ENCODE results near the gene STYXL2. TPM values are rescaled to one million over a fixed set of nuclear protein-coding genes. Genes with fewer than 3 reads are reported as not detected.

Gene STYXL2
- total RNA-seq, 2 donors from 2014 or later, result 0.07 to 0.24 TPM

DNA sequence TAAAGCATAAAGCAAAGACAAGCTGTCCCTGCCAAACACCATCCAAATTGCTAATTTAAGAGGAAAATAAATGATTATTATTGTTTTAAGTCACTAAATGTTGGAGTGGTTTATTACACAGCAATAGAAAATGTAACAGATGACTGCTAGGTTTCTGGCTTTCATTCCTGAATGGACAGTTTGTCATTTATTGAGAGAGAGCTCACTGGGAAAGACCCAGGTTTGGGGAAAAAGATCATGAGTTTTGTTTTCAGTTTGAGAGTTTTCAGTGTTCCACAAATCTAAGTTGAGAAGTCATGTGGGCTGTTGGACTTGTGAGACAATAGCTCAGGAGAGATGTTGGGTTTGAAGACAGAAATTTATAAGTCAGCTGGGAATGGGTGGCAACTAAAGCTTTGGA is 9.1 kb upstream of the STYXL2 start:
- no peaks in the 10 kb centered on the region for H3K27me3 Mint-ChIP-seq (ENCODE audit: low read depth)
- H3K4me1 Mint-ChIP-seq (ENCODE audit: low read depth), result peaks cover 19% of the 10 kb centered on the region
- H3K4me3 Mint-ChIP-seq, result no peak overlapping the region
- no peak for DNase-seq
- no peaks in the 10 kb centered on the region for H3K9me3 Mint-ChIP-seq
- H3K27ac Mint-ChIP-seq, result no peak overlapping the region
- ATAC-seq (replicated peaks in 1 of 2), result peak in 1 of 2 donors; percentile 49
- H3K36me3 Mint-ChIP-seq (ENCODE audit: insufficient read depth in 2 of 2), result no peaks in the 10 kb centered on the region

DNA sequence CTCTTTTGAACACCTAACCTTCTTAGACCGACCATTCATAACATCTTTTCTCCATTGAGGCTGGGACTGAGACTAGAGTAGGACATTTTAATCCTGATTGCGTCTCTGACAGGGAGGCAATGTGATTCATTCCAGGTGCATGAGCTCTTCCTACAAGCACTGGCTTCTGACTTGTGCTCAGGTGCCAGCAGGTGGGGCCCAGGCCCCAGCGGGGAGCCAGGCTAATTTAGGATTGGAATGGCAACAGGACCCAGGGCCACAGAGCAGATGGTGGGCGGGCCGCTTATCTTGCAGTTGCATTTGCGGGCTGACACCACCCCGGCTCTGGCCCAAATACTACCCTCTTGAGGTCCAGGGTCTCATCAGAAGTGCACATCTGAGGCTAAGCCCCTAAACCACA is 7.8 kb upstream of the STYXL2 start:
- H3K9me3 Mint-ChIP-seq, result no peaks in the 10 kb centered on the region
- ATAC-seq (replicated peaks in 1 of 2), result no peak
- H3K36me3 Mint-ChIP-seq (ENCODE audit: insufficient read depth in 2 of 2), result peaks cover 0 to 2% of the 10 kb centered on the region in 2 donors
- no peak overlapping the region for H3K27ac Mint-ChIP-seq
- peaks cover 30% of the 10 kb centered on the region for H3K4me1 Mint-ChIP-seq (ENCODE audit: low read depth)
- H3K4me3 Mint-ChIP-seq, result no peak overlapping the region
- no peaks in the 10 kb centered on the region for H3K27me3 Mint-ChIP-seq (ENCODE audit: low read depth)
- no peak for DNase-seq

DNA sequence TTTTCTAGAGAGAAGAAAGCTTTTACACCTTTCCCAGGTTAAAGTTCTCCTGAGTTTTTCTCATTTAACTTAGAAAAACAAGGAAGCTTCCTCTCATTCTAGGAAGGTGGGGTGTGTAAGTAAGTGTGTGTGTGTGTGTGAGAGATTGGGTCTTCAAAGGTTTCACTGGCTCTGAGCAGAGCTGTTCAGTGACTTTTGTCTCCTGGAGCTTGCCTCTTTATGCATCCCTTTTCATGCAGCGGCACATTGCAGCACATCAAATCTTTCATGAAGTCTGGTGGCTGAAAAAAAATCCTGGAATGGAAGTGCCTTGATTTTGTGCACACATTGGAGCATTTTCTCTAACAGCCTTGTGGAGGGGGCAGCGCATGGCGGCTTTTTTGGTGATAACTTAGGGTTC is 7.1 kb upstream of the STYXL2 start:
- ATAC-seq (replicated peaks in 1 of 2) (no peak), DNase-seq (no peak)
- Mint-ChIP-seq H3K4me1 (ENCODE audit: low read depth) (peaks cover 30% of the 10 kb centered on the region), H3K27me3 (ENCODE audit: low read depth) (no peaks in the 10 kb centered on the region), H3K36me3 (ENCODE audit: insufficient read depth in 2 of 2) (peaks cover 0 to 2% of the 10 kb centered on the region in 2 donors), H3K9me3 (no peaks in the 10 kb centered on the region), H3K4me3 (no peak overlapping the region), H3K27ac (no peak overlapping the region)

GRCh38 chr1:167088746-167089417 is 5.0 kb upstream of the STYXL2 start:
- H3K4me1 Mint-ChIP-seq (ENCODE audit: low read depth), result peaks cover 30% of the 10 kb centered on the region
- H3K27ac Mint-ChIP-seq, result peak overlapping the region; percentile 99

GRCh38 chr1:167089939-167090313 is 3.9 kb upstream of the STYXL2 start:
- peaks cover 0 to 2% of the 10 kb centered on the region in 2 donors for H3K36me3 Mint-ChIP-seq (ENCODE audit: insufficient read depth in 2 of 2)
- peak overlapping the region; percentile 76 to 86 for H3K4me3 Mint-ChIP-seq
- H3K27me3 Mint-ChIP-seq (ENCODE audit: low read depth), result no peaks in the 10 kb centered on the region
- H3K4me1 Mint-ChIP-seq (ENCODE audit: low read depth), result peaks cover 33% of the 10 kb centered on the region
- no peak for ATAC-seq (replicated peaks in 1 of 2)
- no peaks in the 10 kb centered on the region for H3K9me3 Mint-ChIP-seq
- no peak for DNase-seq
- peak overlapping the region; percentile 99 for H3K27ac Mint-ChIP-seq

More at GRCh38 chr1:167088746-167089417, 5.0 kb upstream of the STYXL2 start:
- peaks cover 0 to 2% of the 10 kb centered on the region in 2 donors for H3K36me3 Mint-ChIP-seq (ENCODE audit: insufficient read depth in 2 of 2)
- H3K4me3 Mint-ChIP-seq, result peak overlapping the region in 1 of 2 donors; percentile 4
- ATAC-seq (replicated peaks in 1 of 2) (no peak), DNase-seq (no peak)
- H3K27me3 Mint-ChIP-seq (ENCODE audit: low read depth), result no peaks in the 10 kb centered on the region
- no peaks in the 10 kb centered on the region for H3K9me3 Mint-ChIP-seq

GRCh38 chr1:167090314-167090942 is 3.4 kb upstream of the STYXL2 start, which contains the start of gene GPA33:
GPA33 (minus strand) TSS chr1:167090377; CDS start chr1:167090287, 90 bp downstream.
- H3K4me1 Mint-ChIP-seq (ENCODE audit: low read depth), result peaks cover 38% of the 10 kb centered on the region
- no peaks in the 10 kb centered on the region for H3K27me3 Mint-ChIP-seq (ENCODE audit: low read depth)
- DNase-seq (peak; percentile 23 to 43), ATAC-seq (replicated peaks in 1 of 2) (peak; percentile 88 to 93)
- peak within 1 kb of the TSS; percentile 76 to 86 for H3K4me3 Mint-ChIP-seq
- H3K9me3 Mint-ChIP-seq, result no peaks in the 10 kb centered on the region
- peak within 1 kb of the TSS; percentile 99 for H3K27ac Mint-ChIP-seq
- H3K36me3 Mint-ChIP-seq (ENCODE audit: insufficient read depth in 2 of 2), result peaks cover 0 to 2% of the 10 kb centered on the region in 2 donors

DNA sequence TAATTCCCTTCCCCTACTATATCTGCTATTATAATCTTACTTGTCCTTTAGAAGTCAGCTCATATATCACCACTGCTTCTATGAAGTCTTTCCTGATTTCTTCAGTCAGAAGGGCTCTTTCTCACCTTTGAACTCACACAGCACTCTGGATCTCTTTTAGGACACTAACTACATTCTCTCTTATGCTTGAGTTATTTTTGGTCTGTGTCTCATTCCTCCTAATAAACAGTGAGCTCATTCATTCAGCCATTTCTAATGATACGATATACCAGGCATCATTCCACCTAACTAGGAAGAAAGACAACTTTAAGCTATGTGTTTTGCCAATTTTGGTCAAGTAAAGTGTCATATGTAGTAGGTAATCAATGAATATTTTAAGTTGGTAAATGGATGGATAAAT is 1.2 kb upstream of the STYXL2 start:
- DNase-seq, result no peak
- H3K4me1 Mint-ChIP-seq (ENCODE audit: low read depth), result peaks cover 36% of the 10 kb centered on the region
- no peaks in the 10 kb centered on the region for H3K9me3 Mint-ChIP-seq
- H3K27me3 Mint-ChIP-seq (ENCODE audit: low read depth), result no peaks in the 10 kb centered on the region
- no peak overlapping the region for H3K4me3 Mint-ChIP-seq
- peaks cover 0 to 2% of the 10 kb centered on the region in 2 donors for H3K36me3 Mint-ChIP-seq (ENCODE audit: insufficient read depth in 2 of 2)
- peak overlapping the region; percentile 14 for H3K27ac Mint-ChIP-seq
- ATAC-seq (replicated peaks in 1 of 2), result no peak

DNA sequence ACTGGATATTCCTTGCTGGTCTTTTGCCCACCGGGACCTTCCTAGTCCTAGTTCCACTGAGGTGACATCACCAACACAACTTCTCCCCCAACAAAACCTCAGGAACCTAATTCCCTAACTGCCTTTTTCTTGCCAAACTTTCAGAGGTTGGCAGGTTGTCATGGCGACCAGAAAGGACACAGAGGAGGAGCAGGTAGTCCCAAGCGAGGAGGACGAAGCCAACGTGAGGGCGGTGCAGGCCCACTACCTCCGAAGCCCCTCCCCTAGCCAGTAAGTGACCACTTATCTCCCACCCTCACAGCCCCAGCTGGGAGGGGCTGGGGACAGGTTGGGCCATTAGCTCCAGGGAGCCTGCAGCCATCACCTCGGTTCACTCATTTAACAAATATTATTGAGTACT is 815 bp downstream of the STYXL2 start:
- Mint-ChIP-seq H3K4me3 (no peak overlapping the region), H3K27me3 (ENCODE audit: low read depth) (no peaks in the 10 kb centered on the region), H3K9me3 (no peaks in the 10 kb centered on the region), H3K27ac (no peak overlapping the region), H3K36me3 (ENCODE audit: insufficient read depth in 2 of 2) (peaks cover 0 to 2% of the 10 kb centered on the region in 2 donors), H3K4me1 (ENCODE audit: low read depth) (peaks cover 24% of the 10 kb centered on the region)
- ATAC-seq (replicated peaks in 1 of 2) (no peak), DNase-seq (no peak)

DNA sequence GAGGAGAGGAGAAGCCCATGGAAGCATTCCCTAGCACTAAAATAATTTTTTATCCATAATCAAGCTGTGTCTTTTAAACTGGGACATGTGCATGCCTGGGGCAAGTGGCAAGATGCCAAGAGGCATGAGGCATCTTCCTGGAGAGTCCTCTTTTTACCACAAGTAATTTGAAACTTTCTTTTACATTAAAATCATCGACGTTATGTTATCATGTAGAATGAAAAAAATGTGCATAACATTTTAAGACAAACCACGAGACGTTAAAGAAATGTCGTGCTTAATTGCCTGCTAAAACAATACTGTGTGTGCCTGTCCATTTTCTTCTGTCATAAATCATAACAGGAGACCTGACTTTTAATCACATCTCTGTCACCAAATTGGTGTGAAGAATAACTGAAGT is 1.5 kb downstream of the STYXL2 start:
- ATAC-seq (replicated peaks in 1 of 2) (no peak), DNase-seq (no peak)
- no peaks in the 10 kb centered on the region for H3K36me3 Mint-ChIP-seq (ENCODE audit: insufficient read depth in 2 of 2)
- H3K27me3 Mint-ChIP-seq (ENCODE audit: low read depth), result no peaks in the 10 kb centered on the region
- H3K9me3 Mint-ChIP-seq, result no peaks in the 10 kb centered on the region
- H3K4me3 Mint-ChIP-seq, result peak overlapping the region in 1 of 2 donors; percentile 30
- no peak overlapping the region for H3K27ac Mint-ChIP-seq
- peaks cover 17% of the 10 kb centered on the region for H3K4me1 Mint-ChIP-seq (ENCODE audit: low read depth)

DNA sequence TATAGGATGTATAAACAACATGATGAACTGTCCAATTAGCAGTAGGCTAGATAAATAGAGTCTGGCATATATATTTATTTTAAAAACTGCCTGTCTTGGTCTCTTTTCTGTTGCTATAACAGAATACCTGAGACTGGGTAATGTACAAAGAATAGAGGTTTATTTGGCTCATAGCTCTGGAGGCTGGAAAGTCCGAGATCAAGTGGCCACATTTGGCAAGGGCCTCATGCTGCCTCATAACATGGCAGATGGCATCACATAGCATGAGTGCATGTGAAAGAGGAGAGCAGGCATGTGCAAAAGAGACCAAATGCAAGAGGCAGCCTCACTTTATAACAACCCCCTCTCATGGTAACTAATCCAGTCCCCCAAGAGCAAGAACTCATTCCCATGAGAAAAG is 6.0 kb downstream of the STYXL2 start:
- Mint-ChIP-seq H3K27me3 (ENCODE audit: low read depth) (no peaks in the 10 kb centered on the region), H3K27ac (no peak overlapping the region), H3K9me3 (no peaks in the 10 kb centered on the region), H3K36me3 (ENCODE audit: insufficient read depth in 2 of 2) (no peaks in the 10 kb centered on the region), H3K4me1 (ENCODE audit: low read depth) (peaks cover 32% of the 10 kb centered on the region), H3K4me3 (no peak overlapping the region)
- no peak for DNase-seq
- ATAC-seq (replicated peaks in 1 of 2), result no peak

DNA sequence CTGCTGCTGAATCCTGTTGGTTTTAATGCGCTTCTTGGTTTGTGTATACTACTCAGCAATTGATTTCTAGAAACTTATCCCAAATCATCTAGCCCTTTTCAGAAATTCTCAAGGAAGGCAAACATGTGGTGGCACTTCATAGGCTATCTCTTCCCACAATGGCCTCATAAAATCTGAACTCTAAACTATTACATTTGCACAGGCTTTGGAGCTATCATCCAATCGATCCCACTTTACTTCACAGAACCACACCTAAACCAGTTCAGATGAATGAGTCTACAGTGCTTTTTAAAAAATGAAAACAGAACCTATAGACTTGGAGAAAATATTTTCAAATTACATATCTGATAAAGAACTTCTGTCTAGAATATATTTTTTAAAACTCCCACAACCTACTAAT is 6.9 kb downstream of the STYXL2 start:
- no peak overlapping the region for H3K27ac Mint-ChIP-seq
- no peak overlapping the region for H3K4me3 Mint-ChIP-seq
- no peaks in the 10 kb centered on the region for H3K9me3 Mint-ChIP-seq
- H3K36me3 Mint-ChIP-seq (ENCODE audit: insufficient read depth in 2 of 2), result no peaks in the 10 kb centered on the region
- no peaks in the 10 kb centered on the region for H3K27me3 Mint-ChIP-seq (ENCODE audit: low read depth)
- H3K4me1 Mint-ChIP-seq (ENCODE audit: low read depth), result peaks cover 32% of the 10 kb centered on the region
- no peak for DNase-seq
- no peak for ATAC-seq (replicated peaks in 1 of 2)

DNA sequence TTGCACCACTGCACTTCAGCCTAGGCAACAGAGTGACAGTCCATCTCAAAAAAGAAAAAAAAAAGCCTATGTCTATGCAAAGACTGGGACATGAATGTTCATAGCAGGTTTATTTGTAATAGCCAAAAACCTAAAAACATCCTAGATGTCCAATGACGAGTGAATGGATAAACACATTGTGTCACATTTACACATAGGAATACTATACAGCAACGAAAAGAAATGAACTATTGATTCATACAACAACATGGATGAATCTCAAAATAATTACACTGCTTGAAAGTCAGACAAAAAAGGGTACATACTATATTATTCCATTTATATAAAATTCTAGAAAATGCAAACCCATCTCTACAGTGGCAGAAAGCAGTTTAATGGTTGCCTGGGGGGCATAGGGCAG is 7.9 kb downstream of the STYXL2 start:
- no peaks in the 10 kb centered on the region for H3K9me3 Mint-ChIP-seq
- no peak overlapping the region for H3K4me3 Mint-ChIP-seq
- no peaks in the 10 kb centered on the region for H3K36me3 Mint-ChIP-seq (ENCODE audit: insufficient read depth in 2 of 2)
- H3K27me3 Mint-ChIP-seq (ENCODE audit: low read depth), result no peaks in the 10 kb centered on the region
- ATAC-seq (replicated peaks in 1 of 2) (no peak), DNase-seq (no peak)
- no peak overlapping the region for H3K27ac Mint-ChIP-seq
- peaks cover 35% of the 10 kb centered on the region for H3K4me1 Mint-ChIP-seq (ENCODE audit: low read depth)

- H3K27ac Mint-ChIP-seq, result peak overlapping the region; percentile 29
- H3K27me3 Mint-ChIP-seq (ENCODE audit: low read depth), result no peaks in the 10 kb centered on the region
- peak overlapping the region in 1 of 2 donors; percentile 80 for H3K4me3 Mint-ChIP-seq
- DNase-seq (no peak), ATAC-seq (replicated peaks in 1 of 2) (no peak)
- peaks cover 35% of the 10 kb centered on the region for H3K4me1 Mint-ChIP-seq (ENCODE audit: low read depth)
- H3K36me3 Mint-ChIP-seq (ENCODE audit: insufficient read depth in 2 of 2), result no peaks in the 10 kb centered on the region
- peaks cover under 1% of the 10 kb centered on the region in 2 donors for H3K9me3 Mint-ChIP-seq
Measured at GRCh38 chr1:167102906-167103573, 9.2 kb downstream of the STYXL2 start.

Data from activated T-cell treated with anti-CD3 and anti-CD28 coated beads, Interleukin-2, amount 50 U/mL, for 72 hours (primary cell).